Upper lobe of right lung (tissue), 1 donor: Measurements from ENCODE around the gene PACS2. TPM values are rescaled to one million over a fixed set of nuclear protein-coding genes. Genes with fewer than 3 reads are reported as not detected.
A peak's percentile ranks its signal among the peaks of the same experiment; 100 is the strongest.

Experiments used
- ATAC-seq: fragments of 200-7000 bp; cut with Tn5 transposase; one replicate; pipeline ENCODE4 v1.9.1; 2020; ENCODE audit warnings: mild to moderate bottlenecking, moderate library complexity
- DNase-seq: peaks from one replicate; pipeline ENCODE4 v3.0.0-alpha.2; 2020
- H3K27ac ChIP-seq: fragments of 200-600 bp; one replicate; pipeline ENCODE4 v1.8.0; 2022
- H3K27me3 ChIP-seq: fragments of 200-600 bp; one replicate; pipeline ENCODE4 v1.8.0; 2022; ENCODE audit warnings: mild to moderate bottlenecking
- H3K36me3 ChIP-seq: fragments of 200-600 bp; one replicate; pipeline ENCODE4 v1.8.0; 2022
- H3K4me1 ChIP-seq: fragments of 200-600 bp; one replicate; pipeline ENCODE4 v1.8.0; 2022
- H3K4me3 ChIP-seq: fragments of 200-600 bp; one replicate; pipeline ENCODE4 v1.8.0; 2022; ENCODE audit warnings: mild to moderate bottlenecking
- H3K9me3 ChIP-seq: fragments of 200-600 bp; one replicate; pipeline ENCODE4 v1.8.0; 2022
- CTCF ChIP-seq: fragments of 200-600 bp; IDR thresholded peaks from one replicate; pipeline ENCODE4 v1.8.0; 2022; ENCODE audit warnings: antibody characterized with exemption
- intact Hi-C: fragments of 100-400 bp; cut with DNase I; formaldehyde crosslinking; loops from one replicate; pipeline ENCODE4 v1.11.0; 2022
- total RNA-seq: library from RNA; stranded (reverse); fragmentation: NEBNext Ultra II Directional; extraction: Animal tissue kit (Norgen Biotek cat#: 25700); gene quantifications from one replicate; pipeline ENCODE4 v1.2.1, GENCODE V29; 2021
- donor health status: DM: no; HTN: yes; CAD: no; lungs with severe emphysema.

The PACS2 gene
- total RNA-seq, 1 donor from 2014 or later: 86.6 TPM

DNA sequence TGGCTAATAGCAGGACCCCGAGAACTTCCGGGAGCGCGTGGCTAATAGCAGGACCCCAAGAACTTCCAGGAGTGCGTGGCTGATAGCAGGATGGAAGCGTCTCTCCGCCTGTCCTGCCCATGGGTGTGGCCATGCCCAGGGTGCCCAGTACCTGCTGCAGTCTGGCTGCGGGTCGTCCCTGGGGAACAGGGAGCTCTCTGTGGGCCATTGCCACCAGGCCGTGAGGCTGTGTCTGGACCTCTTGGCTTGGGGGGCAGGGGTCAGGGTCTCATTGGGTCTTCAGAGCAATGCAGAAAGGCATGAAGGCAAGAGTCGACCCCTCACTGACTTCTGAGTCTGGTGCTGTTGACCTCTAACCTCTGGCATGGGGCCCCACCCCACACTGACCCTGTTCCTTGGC is 35.4 kb downstream of the PACS2 start:
- Histone ChIP-seq H3K36me3 (peaks cover 3% of the 10 kb centered on the region), H3K27ac (no peak overlapping the region), H3K9me3 (no peaks in the 10 kb centered on the region), H3K4me1 (peaks cover 5% of the 10 kb centered on the region), H3K27me3 (no peaks in the 10 kb centered on the region), H3K4me3 (no peak overlapping the region)
- no peak for TF ChIP-seq CTCF
- ATAC-seq (no peak), DNase-seq (no peak)
- intact Hi-C loops: loop anchor here (10.0 kb wide), 1 partner anchor 255 kb away; no protein-coding TSS in a partner anchor

DNA sequence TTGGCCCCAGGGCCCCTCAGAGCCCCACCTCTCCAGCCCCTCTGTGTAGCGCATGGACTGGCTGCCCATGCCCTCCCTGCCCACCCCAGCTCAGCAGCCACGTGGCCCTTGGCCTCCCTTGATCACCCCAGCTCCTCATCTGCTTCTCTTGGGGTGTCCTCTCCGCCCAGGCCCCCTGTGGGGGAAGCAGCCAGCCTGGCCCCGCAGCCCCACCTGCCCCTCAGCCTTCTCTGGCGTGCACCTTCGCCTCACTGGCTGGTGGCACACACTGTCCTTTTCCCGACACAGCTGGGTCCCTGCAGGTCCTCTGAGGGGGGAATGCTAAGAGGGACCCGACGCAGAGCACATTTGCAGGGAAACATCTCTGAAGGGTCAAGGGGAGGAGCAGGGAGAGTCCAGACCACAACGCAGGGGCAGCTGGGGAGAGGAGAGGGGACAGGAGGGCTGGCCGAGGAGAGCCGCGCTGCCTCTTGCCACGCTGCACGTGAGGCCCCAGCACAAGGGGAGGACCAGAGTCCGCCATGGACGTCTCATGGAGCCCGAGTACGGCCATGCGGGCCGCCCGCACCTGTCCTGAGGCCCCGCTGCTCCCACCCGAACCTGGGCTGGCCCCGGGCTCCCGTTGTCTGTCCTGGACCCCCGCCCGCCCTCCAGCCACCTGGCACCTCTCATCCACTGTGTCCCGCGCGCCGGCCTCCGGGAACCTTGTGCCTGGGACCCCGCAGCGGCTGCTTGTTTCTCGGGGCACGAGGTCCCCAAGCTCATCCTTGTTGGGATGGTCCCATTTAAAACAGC is 36.1 kb downstream of the PACS2 start:
- TF ChIP-seq CTCF: no peak
- H3K4me3 ChIP-seq: no peak overlapping the region
- peaks cover 7% of the 10 kb centered on the region for H3K36me3 ChIP-seq
- H3K4me1 ChIP-seq: peaks cover 5% of the 10 kb centered on the region
- ATAC-seq (no peak), DNase-seq (no peak)
- no peak overlapping the region for H3K27ac ChIP-seq
- intact Hi-C loops: loop anchor here (10.0 kb wide), 1 partner anchor 256 kb away; no protein-coding TSS in a partner anchor
- H3K27me3 ChIP-seq: no peaks in the 10 kb centered on the region
- H3K9me3 ChIP-seq: no peaks in the 10 kb centered on the region

GRCh38 chr14:105351410-105351809 is 36.9 kb downstream of the PACS2 start:
- Histone ChIP-seq H3K9me3 (no peaks in the 10 kb centered on the region), H3K4me1 (peaks cover 5% of the 10 kb centered on the region), H3K27ac (no peak overlapping the region), H3K36me3 (peaks cover 7% of the 10 kb centered on the region), H3K27me3 (no peaks in the 10 kb centered on the region), H3K4me3 (no peak overlapping the region)
- ATAC-seq: no peak
- no peak for DNase-seq
- TF ChIP-seq CTCF: no peak
- intact Hi-C loops: loop anchor here (10.0 kb wide), 1 partner anchor 257 kb away; no protein-coding TSS in a partner anchor

DNA sequence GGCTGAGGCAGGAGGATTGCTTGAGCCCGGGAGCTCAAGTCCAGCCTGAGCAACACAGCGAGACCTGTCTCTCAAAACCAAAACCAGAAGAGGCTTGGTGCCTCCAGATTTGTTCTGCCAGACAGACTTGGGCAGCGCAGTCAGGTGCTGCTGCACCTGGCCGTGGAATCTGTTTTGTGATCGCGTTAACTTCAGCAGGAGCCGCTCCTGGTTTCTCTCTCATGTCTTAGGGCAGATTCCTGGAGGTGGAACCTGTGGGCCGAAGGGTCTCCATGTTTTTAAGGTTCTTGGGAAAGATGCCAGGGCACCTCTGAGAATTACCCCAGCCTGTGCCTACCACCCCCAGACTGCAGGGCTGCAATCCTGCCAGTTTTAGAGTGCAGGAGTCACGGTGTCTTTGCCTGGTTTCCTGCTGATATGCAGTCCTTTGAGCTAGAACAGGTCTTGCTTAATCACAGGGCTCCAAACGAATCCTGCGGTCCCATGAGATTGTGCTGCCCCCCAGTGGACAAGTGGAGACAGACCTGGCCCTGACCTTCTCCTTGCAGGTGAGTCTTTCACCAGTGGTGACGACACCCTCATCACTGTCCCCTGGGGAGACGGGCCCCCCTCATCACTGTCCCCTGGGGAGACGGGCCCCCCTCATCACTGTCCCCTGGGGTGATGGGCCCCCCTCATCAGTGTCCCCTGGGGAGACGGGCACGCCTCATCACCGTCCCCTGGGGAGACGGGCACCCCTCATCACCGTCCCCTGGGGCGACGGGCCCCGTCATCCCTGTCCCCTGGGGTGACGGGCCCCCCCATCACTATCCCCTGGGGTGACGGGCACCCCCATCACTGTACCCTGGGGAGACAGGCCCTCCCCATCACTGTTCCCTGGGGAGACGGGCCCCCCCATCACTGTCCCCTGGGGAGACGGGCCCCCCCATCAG is 37.6 kb downstream of the PACS2 start:
- peaks cover 5% of the 10 kb centered on the region for H3K4me1 ChIP-seq
- peak; percentile 90 for DNase-seq
- intact Hi-C loops: loop anchor here (10.0 kb wide), 1 partner anchor 257 kb away; no protein-coding TSS in a partner anchor
- no peak overlapping the region for H3K27ac ChIP-seq
- TF ChIP-seq CTCF: peak; percentile 86
- H3K4me3 ChIP-seq: no peak overlapping the region
- no peaks in the 10 kb centered on the region for H3K27me3 ChIP-seq
- H3K9me3 ChIP-seq: no peaks in the 10 kb centered on the region
- peaks cover 7% of the 10 kb centered on the region for H3K36me3 ChIP-seq
- ATAC-seq: peak; percentile 96

GRCh38 chr14:105353136-105353535 is 38.6 kb downstream of the PACS2 start:
- H3K27ac ChIP-seq: no peak overlapping the region
- H3K4me1 ChIP-seq: peaks cover 5% of the 10 kb centered on the region
- no peak for TF ChIP-seq CTCF
- intact Hi-C loops: loop anchor here (10.0 kb wide), 1 partner anchor 258 kb away; no protein-coding TSS in a partner anchor
- no peaks in the 10 kb centered on the region for H3K9me3 ChIP-seq
- no peaks in the 10 kb centered on the region for H3K27me3 ChIP-seq
- H3K36me3 ChIP-seq: peaks cover 7% of the 10 kb centered on the region
- DNase-seq (no peak), ATAC-seq (no peak)
- H3K4me3 ChIP-seq: no peak overlapping the region
